HT-29 (cell line): ENCODE measurements around the gene PROK1. TPM values are rescaled to one million over a fixed set of nuclear protein-coding genes. Genes with fewer than 3 reads are reported as not detected.

Experiments
- DNase-seq: peaks from one replicate; pipeline ENCODE4 v3.0.0-alpha.2; 2015; ENCODE audit warnings: low spot score
- total RNA-seq: library from RNA; depleted of rRNA; stranded (reverse); fragments of >200 nt; shearing (Covaris generic); gene quantifications from 2 replicates; pipeline ENCODE4 v1.2.3, GENCODE V29; 2014

PROK1 gene
- total RNA-seq, 1 experiment from 2014 or later = not detected

DNA sequence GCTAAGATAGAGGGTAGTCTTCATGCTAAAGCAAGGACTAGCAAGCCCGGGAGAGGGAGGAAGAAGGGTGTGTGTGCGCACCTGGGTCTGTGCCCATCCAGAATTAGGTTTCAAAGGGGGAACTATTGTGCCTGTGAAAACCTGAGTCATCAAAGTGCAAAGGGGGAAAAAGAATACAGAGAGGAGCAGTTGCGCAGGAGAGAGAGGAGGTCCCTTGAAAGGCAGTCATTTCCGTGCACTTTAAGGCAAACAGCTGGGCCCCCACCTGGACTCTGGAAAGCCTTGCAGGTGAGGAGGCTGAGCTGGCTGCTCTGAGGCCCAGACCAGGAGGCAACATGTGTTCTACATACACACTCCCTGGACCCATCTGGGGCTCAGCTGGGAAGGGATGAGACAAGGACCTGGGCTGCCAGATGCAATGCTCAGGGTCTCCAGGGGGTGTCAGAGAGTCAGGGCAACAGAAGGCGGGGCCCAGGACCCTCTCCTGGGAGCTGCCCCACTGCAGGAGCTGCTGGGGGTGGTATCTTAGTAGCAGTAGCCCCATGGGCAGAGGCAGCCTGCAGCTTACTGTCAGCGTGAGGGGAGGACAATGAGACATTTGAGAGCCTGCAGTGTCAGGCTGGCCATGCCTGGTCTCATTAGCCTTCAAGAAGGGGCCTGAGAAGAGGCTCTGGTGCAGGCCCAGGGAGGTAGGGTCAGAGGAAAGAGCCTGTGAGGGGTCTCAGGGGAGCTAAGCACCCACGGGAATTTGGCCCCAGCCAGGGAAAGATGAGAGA is 14.3 kb downstream of the PROK1 start:
- no peak for DNase-seq

DNA sequence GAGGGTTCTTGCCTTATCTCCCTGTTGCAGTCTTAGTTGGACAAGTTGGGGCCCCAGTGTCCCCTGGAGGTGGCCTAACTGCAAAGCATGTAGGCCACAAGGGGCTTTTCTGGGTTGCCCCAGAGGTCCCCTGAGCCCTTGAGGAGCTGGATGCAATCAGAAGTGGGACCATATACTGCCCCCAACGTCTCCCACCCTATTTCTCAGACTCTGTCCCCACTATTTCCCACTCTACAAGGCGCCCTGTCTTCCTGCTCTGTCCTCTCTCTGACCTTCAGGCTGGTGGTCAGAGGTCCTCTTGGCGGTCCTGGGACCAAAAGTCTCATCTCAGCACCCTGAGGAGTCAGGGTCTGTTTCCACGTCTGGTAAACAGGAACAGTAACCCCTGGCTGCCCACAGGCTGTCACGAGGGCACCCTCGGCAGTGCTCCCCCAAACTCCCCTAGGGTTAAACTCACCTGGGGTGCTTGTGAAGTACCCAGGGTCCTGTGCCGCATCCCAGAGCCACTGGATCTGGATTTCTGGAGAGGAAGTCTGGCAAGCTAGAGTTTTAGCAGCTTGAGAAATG is 14.9 kb downstream of the PROK1 start:
- DNase-seq = no peak

DNA sequence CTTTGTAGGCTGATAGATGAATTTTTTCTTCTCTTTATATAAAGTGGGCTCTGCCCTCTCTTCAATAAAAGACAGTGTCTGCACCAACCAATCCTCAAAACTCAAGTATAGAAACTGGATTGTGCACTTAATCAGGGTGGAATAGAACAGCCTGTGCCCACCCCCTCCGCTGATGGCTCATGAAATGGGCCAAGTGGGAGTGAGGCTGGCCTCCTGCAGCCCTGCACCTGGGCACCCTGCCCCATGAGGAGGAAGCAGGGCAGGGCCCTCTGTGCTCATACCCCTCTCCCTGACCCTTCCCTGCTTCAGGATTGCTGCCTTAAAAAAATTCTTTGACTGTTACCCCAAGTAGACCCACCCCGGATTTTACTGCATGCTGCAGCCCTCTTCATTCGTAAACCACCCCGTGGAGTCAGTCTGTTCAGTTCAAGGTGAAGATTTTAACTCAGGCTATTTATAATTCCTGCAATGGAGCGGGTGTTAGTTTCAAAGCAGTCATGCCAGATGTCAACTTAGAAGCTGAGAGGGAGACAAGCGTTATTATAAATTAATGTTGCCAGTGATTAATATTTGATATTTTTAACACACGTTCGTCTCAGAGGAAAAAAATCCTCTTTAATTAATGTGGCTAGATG is 15.8 kb downstream of the PROK1 start:
- DNase-seq = no peak

DNA sequence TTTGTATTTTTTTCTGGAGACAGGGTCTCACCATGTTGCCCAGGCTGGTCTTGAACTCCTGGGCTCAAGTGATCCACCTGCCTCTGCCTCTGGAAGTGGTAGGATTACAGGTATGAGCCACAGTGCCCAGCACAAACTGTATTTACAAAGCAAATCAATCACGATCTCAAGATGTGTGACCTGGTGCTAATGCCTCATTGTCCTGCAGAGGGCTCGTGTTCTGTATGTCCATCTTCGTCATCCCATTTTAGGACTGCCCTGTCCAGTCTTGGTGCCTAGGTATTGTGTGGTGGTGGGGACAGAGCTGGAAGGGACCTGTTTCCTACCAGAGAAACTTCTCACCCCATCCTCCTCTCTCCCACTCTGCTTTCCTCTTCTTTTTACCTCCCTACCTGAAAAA is 20.2 kb downstream of the PROK1 start:
- DNase-seq = peak; percentile 14

DNA sequence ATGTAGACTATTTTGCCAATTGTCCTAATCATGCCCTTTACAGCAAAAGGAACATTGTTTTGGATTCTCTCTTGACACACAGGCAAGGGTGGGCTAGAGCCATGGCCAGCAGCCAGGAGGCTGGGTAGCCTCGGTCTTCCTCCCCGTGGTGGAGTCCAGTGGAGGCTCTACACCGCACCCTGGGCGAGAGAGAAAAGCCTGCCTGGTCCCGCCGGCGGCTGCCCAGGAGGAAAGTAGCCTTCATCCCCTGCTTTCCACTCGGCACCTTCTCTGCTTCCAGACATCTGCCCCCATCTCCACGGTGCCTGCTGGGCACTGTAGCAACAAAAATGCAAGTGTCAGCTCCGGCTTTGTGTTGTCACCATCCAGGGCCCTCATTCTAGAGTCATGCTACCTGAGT is 21.6 kb downstream of the PROK1 start:
- DNase-seq = no peak

DNA sequence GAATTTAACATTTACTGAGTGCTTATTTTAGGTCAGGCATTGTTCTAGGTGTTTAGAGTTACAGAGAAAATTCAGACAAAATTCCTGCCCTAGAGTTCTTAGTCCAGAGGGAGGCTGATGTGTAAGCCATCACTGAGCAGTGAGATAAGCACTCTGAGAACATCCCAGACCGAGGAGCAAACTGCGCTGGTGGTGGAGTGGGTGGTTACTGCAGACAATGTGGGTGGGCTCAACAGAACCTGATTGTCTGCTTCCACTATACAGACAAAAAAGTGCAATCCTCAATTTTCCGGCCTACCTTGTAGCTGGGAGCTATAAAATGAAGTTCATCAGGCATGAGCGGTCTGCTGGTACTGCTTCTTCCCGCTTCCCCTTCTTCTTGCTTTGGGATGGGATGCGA is 23.5 kb downstream of the PROK1 start:
- DNase-seq = no peak

DNA sequence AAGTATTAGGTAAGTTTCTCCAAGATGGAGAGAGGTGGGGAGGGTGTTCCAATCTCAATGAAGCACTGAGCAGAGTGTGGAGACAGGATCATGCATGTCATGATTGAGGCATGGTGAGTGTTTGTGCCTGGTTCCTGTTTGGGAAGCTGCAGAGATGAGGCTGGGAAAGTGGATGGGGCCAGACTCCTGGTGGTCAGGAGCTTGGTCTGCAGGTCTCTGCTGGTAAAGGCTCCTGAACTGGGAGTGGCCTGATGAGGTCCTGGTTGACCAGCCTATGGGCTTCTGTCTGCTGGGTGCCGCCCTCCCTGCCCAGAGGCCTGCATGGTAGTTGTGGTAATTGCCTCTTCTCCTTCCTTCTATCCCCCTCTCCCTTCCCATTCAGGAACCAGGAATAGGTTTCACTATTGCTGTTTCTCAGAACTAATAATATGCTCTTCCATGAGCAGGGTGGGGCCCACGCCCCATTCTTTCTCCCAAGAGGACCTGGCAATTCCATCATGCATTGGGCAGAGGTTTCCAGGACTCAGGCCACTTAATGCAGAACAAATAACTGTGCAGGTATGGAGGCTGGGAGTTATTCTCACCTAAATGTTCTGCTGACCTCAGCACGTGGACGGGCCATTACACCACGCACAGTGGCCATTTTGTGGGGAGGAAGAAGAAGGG is 24.5 kb downstream of the PROK1 start:
- peak; percentile 33 for DNase-seq

DNA sequence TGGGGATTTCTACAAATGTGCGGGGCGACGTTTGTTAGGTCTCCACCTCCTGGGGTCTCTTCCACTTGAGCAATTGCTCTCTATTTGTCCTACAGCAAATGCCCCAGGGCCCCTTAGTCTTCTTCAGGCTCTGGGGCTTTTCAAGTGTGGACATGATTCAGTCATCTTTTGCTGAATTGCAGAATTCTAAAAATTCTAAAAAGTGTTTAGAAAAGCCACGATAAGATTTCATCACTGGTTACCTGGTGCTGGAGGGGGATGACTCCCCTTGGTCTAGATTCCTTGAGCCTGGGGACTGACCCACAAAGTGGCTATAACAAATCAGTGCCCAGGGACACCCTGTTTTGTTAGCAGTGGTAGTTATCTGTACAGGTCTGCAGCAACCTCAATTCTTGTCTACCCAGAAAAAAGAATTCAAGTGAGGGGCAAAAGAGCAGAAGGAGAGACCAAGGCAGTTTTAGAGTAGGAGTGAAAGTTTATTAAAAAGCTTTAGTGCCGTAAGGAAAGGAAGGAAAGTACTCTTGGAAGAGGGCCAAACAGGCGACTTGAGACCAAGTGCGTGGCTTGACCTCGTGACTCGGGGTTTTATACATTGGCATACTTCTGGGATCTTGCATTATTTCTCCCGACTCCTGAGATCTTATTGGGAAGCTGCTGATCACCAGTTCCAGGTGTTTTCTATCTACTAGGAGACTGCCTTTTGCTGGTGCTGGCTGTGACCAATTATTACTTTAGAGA is 25.2 kb downstream of the PROK1 start:
- DNase-seq = no peak

DNA sequence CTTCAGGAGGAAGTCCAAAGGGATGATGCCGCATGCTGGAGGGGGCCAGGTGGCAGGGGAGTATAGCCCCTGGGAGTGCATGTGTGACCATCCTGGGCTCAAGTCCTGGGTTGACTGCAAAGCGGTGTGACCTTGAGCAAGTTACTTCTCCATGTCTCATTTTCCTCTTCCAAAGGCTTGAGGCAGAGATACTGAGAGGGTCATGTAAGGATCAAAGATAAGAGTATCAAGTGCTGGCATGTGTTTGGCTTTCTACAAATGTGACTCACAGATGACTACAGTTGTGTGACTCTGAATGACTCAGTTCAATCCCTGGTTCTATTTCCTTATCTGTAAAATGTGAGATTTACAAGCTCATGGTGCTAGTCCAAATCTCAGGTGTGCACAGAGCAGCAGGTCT is 26.1 kb downstream of the PROK1 start:
- DNase-seq = peak; percentile 30

DNA sequence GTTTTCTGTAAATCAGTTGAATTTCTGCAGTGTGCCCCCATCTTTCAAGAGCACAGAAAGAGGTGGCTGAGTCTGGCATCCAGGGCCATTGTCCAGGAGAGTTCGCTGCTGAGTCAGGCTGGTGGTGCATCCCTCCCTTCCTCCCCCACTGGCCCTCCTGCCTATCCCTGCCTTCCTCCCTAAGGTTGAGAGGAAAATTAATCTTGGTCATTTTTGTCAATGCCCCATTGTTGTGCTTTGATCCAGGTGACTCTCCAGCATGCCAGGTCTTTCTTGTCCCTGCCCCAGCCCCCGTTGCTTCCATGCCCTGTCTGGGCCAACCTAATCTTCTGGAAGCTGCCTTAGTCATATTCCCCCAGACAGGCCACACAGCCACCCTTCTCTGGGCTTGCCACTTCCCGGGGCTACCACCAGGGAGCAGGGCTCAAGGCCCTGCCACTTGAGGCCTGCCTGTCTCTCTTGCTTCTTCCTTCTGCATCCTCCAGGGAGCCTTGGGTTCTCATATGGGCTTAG is 26.6 kb downstream of the PROK1 start:
- DNase-seq = peak; percentile 19

DNA sequence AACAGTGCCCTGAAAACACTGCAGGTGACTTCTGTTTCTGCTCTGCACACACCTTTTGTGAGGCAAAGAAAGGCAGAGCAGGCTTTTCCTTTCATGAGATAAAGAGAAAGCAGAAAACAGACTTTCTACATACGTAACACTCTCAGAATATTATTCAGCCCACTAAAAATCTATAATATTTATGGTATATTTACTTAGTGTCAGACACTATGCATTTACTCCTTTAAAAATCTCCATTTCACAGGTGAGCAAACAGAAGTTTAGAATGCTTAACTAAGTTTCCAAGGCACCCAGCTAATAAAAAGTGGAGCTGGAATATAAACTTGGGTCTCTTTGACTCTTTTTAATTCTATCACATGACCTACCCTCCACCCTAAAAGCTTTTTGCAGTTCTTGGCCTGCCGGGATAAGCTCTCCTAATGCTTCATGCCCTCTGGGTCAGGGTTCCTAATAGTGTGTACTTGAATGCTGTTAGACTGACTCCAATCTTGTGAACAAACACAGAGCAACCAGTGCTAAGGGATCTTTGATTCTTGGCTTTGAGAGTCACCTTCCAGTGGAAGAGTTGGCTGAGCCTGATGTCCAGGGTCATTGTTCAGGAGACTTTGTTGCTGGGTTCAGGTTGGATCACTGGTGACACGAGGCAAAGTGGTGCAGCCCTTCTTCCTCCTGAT is 27.2 kb downstream of the PROK1 start:
- peak; percentile 10 for DNase-seq

DNA sequence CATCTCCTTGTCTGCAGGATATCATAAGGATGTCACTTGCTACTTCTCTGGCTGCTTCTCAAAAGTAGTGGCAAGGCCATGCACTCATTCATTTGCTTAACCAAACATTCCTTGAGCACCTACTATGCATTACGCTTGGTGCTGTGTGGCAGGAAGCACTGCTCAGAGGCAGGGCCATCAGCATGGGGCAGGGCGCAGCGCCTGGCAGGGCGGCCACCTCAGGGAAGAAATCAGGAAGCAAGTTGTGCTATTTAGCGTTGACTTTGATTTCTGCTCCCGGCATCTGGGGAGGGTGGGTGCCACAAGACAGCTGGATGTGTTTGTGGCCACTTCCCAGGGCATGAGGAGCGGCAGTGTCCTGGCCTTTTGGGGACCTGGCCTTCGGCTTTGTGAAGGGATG is 27.9 kb downstream of the PROK1 start:
- DNase-seq = no peak

DNA sequence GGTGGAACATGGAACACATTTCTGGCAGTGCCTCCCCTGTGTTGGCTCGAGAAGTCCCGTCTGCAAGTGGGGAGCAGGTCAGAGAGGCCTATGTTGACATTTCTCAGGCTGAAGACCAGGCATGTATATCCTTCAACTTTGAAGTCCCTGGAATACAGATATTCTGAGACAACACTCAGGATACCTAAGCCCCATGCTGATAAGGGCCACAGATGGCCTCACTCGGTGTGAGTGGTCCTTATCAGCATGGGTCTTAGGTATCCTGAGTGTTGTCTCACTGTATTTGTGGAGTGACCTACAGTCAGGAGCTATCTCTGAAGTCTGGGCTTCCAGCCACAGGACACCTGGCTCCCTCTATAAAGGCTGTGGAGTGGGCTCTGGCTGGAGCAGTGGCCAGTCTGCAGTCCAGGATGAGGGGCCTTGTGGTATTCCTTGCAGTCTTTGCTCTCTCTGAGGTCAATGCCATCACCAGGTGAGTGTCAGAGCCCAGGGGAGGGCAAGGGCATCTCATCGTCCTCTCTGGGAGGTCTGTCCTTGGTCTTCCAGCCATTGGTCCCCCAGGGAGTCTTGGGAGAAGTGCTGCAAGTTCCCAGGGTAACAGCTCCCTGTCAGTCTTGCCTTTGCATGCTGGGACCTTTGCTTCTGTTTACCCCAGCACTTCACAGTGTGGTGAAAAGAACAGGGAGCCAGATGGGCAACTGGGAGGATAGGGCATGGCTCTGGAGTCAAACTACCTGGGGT is 29.6 kb downstream of the PROK1 start:
- DNase-seq = no peak

DNA sequence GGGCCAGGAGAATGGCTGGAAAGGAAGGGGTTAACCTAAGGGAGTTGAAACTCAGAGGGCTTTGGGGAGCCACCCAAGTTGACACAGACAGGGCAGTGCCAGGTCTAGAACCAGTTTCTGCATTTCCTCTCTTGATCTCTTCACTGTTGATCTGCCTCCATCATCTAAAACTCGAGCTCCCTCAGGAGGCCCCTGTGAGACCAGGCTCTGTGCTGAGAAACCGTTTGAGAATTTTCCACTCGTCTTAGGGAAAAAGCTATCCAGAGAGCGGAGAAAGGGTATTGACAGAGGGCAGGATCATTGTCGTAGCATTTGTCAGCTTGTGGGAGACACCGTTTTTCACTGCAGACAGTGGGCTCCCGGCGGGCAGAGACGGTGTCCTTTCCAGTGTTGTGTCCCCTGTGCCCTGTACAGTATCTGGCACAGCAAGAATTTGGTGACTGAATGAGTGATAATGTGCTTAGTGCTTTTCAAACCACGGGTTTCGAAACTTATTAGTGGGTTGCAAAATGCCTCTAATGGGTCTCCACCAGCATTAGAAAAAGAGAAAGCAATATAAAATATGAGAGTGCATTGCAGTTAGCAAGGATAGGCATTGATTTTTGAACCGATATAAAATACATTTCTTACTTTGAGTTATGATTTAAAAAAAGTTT is 31.1 kb downstream of the PROK1 start:
- DNase-seq = no peak

DNA sequence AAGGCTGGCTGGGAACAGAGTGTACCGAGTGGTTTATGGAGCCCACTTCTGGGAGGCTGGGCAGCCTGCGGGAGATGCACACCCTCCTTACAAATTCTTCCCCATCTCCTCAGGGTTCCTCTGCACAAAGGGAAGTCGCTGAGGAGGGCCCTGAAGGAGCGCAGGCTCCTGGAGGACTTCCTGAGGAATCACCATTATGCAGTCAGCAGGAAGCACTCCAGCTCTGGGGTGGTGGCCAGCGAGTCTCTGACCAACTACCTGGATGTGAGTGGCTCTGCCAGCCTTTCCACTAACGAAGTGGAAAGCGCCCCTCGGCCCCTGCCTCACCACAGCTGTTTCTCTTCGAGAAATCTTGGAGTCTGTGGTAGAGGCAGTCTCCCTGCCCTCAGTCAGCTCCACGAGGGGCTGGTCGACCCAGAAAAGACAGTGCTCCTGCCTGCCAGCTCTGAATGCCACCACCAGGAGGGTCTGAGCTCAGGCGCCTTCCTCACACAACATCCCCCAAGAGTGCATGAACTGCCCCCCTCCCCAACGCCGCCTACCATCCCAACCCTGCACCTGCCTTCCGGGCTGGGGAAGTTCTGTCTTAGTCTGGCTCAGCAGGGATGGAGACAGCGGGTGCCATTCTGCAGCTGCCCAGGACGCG is 31.8 kb downstream of the PROK1 start:
- no peak for DNase-seq

DNA sequence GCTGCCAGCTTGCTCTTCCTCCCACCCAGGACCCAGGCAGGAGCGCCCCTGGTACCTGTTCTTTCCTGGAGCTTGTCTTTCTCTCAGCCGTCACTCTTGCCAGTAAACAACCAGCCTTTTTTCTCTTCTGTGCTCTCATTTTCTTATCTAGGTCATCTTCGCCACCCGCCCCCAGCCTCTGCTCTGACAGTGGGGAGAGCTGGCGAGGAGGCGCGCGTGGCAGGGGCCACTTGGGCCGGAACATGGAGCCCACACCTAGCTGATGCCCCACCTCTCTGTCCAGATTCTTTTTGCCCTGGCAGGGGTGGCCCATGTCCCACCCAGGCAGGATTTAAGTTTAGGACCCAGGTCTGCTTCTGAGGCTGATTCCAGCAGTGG is 32.3 kb downstream of the PROK1 start:
- no peak for DNase-seq

DNA sequence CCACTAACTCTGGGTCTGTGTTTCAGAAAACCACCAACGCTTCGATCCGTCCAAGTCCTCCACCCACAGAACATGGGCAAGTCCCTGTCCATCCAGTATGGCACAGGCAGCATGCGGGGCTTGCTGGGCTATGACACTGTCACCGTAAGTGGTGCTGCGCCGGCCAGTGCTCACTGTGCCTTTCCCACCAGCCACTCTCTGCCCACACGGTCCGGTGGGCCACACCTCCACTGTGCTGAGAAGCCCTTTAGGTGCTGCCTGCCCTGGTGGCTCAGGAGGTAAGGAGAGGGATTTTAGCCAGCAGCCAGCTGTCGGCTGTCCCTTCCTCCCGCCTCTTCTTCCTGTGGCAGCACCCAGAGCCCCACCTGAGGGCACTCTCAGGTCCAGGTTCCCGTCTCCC is 33.9 kb downstream of the PROK1 start:
- no peak for DNase-seq

DNA sequence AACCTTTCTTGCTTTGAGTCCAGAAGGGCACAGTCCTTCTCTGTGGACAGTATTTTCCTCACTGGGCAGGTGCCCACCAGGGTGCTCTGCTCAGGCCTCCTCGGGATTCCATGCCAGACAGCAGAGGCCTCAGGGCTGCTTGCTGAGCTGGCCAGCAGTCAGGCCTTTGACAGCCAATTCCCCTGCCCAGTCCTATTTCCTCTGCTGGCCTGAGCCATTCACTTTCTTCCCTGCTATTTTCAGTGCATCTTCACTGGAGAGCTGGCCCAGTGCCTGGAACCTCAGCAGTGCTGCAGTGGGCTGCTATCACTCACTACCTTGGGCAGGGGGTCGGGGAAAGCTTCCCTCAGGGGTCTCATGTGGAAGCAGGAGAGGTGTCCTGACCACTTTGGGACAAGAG is 34.8 kb downstream of the PROK1 start:
- DNase-seq = no peak

DNA sequence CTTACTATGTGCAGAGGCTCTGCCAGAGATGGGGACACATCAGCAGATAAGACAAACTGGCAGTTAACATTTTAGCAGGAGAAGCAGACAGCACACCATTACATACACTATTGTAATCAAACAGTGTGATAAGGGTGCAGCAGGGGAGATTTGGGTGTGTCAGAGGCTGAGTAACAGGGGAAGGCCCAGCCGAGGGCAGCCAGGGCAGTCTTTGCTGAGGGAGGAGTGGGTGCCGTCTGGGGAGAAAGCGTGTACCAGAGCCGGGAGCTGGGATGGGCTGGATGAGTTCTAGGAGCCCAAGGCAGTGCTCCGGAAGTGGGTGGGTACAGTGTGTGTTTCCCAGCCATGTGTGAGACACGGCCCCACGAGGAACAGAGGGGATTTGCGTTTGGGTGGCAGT is 36.8 kb downstream of the PROK1 start:
- no peak for DNase-seq
